H4 (cell line): Measurements from ENCODE around the gene PLEKHA5. TPM values are rescaled to one million over a fixed set of nuclear protein-coding genes. Genes with fewer than 3 reads are reported as not detected.
"Not testable (repeated sequence)": the region's sequence is repeated elsewhere in the genome, so short reads cannot be mapped to it uniquely, and the experiment has no call there.

Source experiments
- DNase-seq: peaks from one replicate; pipeline ENCODE4 v3.0.0-alpha.2; 2015; ENCODE audit warnings: low spot score
- total RNA-seq: library from RNA; depleted of rRNA; stranded (reverse); fragments of >200 nt; shearing (Covaris generic); gene quantifications from 2 replicates; pipeline ENCODE4 v1.2.3, GENCODE V29; 2014

PLEKHA5 gene
- total RNA-seq, 1 experiment from 2014 or later, result 18.7 TPM

- no peak for DNase-seq
Observed at GRCh38 chr12:19312637-19313036, 183.1 kb downstream of the PLEKHA5 start.

GRCh38 chr12:19316425-19316824 lies 186.9 kb downstream of the PLEKHA5 start:
- no peak for DNase-seq

GRCh38 chr12:19322376-19322775 lies 192.8 kb downstream of the PLEKHA5 start:
- DNase-seq, result no peak

DNA sequence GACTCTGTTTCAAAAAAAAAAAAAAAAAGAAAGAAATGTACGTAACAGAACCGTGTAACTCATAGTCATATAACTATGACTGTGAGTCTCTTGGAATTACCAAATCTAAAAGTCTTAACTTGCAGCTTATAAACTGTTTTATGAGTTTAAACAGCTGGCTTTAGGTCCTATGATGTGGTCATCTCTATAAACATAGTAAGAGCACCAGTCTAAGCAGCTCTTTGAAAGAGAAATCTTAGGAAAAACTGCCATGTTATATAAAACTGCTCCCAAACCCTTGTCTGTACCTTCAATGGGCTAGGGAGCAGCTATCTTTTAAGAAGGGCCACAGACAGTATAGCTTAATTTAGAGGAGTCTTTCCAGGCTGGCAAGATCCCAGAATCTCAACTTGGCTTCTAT lies 194.3 kb downstream of the PLEKHA5 start:
- DNase-seq, result peak; percentile 19

- DNase-seq, result no peak
Observed at GRCh38 chr12:19326102-19326501, 196.6 kb downstream of the PLEKHA5 start.

DNA sequence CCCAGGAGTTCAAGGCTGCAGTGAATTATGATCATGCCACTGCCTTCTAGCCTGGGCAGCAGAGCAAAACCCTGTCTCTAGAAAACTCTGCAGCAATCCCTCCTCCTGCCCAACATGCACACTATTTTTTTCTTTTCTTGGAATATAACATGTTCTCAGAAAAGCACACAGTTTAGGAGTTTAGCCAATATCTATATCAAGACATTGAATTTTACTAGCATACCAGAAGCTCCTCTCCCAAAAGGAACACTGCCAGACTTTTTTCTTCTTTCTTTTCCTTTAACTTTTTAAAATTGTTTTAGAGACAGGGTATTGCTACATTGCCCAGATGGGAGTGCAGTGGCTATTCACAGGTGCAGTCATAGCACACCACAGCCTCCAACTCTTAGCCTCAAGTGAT lies 202.7 kb downstream of the PLEKHA5 start:
- DNase-seq, result no peak

GRCh38 chr12:19338405-19338804 lies 208.9 kb downstream of the PLEKHA5 start:
- DNase-seq, result peak; percentile 7

DNA sequence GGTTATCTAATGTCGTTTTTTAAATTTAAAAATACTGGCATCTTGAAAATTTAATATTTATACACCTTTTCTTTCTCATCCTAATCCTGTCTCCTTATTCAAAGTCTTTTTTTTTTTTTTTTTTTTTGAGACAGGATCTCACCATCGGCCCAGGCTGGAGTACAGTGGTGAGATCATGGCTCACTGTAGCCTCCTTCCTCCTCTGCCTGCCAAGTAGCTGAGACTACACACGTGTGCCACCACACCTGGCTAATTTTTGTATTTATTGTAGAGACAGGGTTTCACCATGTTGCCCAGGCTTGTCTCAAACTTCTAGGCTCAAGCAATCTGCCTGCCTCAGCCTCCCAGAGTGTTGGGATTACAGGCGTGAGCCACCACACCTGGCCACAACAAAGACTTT lies 221.3 kb downstream of the PLEKHA5 start:
- DNase-seq, result not testable (repeated sequence)

DNA sequence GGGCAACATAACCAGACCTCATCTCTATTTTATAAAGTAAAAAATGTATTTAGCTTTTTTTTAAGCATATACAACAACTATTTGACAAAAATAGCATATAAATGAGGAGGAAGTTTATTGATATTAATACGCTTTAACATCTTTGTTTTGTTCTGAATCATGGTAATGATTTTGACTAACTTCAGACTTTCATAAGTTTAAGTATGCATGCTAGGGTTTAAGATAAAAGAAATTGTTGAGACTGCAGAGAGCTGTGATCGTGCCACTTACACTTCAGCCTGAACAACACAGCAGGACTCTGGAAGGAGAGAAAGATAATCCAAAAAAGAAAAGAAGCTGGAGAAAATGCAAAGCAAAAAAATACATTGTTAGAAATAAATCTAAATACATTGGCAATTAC lies 221.8 kb downstream of the PLEKHA5 start:
- no peak for DNase-seq

DNA sequence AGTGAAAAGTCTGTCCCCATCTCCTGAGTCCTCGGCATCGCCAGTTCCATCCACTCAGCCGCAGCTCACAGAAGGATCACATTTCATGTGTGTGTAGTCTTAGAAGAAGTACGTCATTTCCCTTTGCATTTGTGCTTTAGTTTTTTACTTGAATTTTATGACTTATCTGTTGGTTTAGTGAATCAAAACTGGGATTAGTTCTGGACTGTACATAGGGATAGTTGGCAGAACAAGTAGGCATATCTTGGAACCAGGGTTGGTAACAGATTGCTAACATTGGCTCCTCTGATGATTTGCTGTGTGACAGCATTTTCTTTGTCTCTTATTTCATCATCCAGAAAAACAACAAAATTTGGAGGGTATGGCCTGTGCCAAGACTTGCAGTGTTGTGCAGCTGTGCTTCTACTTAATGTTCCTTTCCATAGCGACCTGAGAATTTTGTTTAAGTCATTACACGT lies 240.2 kb downstream of the PLEKHA5 start:
- no peak for DNase-seq

DNA sequence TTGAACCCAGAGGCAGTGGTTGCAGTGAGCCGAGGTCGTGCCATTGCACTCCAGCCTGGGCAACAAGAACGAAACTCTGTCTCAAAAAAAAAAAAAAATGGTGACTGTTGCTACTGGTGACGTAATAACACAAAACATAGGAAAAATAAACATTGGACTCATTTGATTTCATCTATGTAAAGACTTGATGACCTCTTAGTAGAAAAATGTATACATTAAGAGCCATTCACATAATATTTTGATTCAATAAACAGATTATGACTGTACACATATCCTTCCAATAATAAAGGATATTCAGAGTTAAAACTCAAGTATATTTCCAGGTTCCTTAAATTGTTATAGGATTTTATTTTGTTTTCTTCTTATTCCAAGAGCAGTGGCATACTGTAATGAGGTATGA lies 244.1 kb downstream of the PLEKHA5 start:
- no peak for DNase-seq

- no peak for DNase-seq
Observed at GRCh38 chr12:19375888-19376287, 246.4 kb downstream of the PLEKHA5 start.

- DNase-seq, result no peak
Observed at GRCh38 chr12:19376691-19377090, 247.2 kb downstream of the PLEKHA5 start.

- DNase-seq, result peak; percentile 55
Observed at GRCh38 chr12:19382111-19382526, 252.6 kb downstream of the PLEKHA5 start.

DNA sequence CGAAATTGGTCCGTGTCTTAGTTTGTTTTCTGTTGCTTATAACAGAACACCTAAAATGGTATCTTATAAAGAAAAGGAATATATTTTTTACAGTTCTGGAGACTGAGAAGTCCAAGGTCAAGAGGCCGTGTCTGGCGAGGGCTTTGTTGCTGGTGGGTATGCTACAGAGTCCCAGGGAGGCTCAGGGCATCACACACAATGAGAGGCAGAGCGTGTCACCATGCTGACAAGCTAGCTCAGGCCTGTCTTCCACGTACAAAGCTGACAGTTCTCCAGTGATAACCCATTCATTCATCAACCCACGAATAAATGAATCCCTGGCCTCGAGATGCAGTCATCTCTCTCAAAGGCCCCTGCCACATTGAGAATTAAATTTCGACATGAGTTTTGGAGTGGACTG lies 253.0 kb downstream of the PLEKHA5 start:
- DNase-seq, result no peak

GRCh38 chr12:19387161-19387560 lies 257.6 kb downstream of the PLEKHA5 start:
- DNase-seq, result no peak

GRCh38 chr12:19388131-19388549 lies 258.6 kb downstream of the PLEKHA5 start:
- DNase-seq, result no peak

- no peak for DNase-seq
Observed at GRCh38 chr12:19390051-19390598, 260.6 kb downstream of the PLEKHA5 start.

- DNase-seq, result not testable (repeated sequence)
Observed at GRCh38 chr12:19392644-19393043, 263.1 kb downstream of the PLEKHA5 start.

- DNase-seq, result no peak
Observed at GRCh38 chr12:19394385-19394784, 264.9 kb downstream of the PLEKHA5 start.

DNA sequence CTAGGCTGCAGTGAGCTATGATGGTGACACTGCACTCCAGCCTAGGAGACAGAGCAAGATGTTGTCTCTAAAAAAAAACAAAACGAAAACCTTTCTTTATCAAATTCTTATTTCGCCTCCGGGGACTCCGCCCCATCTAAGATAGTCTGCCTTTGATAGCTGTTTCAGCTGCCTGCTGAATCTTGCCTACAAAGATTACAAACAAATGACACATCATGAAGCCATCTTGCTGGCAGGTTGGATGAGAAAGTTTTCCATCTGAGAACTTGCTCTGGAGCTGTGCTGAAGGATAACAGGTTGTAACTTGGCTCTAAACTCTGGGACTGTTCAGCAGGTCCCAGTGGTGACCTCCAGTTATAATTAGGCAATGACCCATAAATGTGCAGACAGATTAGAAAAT lies 268.0 kb downstream of the PLEKHA5 start:
- no peak for DNase-seq

DNA sequence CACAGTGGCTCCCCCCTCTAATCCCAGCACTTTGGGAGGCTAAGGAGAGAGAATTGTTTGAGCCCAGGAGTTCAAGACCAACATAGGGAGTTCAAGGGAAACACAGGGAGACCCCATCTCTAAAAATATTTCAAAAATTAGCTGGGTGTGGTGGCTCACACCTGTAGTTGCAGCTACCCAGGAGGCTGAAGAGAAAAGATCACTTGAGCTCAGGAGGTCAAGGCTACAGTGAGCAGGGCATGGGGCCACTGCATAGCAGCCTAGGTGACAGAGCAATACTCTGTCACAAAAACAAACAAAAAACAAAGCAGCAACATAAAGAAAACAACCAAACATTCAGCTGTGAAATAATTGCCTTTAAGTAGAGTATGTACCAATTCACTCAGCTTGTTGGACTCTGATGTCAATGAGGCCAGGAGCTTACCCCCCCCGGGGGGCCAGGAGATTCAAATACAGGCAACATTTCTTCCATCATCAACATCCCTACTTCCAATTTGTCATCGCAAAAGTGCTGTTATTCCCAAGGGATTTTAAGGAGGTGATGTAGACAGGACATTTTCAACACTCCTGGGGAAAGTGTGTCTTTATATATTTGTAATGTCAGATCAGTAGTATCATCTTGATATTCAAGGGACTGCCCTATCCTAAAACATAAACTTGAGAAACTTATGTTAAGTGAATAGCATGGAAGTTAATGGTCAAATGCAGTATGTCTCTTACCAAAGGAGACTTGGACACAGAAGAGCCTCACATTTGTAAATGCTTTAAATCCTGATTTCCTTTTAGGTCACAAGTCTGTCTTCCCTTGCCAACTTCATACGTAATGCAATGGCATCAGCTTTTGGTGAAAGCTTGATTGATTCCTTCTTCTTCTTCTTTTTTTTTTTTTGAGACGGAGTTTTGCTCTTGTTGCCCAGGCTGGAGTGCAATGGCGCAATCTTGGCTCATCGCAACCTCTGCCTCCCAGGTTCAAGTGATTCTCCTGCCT lies 269.1 kb downstream of the PLEKHA5 start:
- DNase-seq, result no peak
